DMS114 treated with DMSO at 0.1 percent for 48 hours (cell line): ENCODE results near the gene FADS2.

Source experiments
- DNase-seq: peaks from one replicate; lab custom pipeline; 2025; ENCODE audit not compliant: unreplicated experiment; lab: John Stamatoyannopoulos, UW

Gene FADS2

GRCh38 chr11:61795876-61796526, 32.1 kb upstream of the FADS2 start:
- DNase-seq = no peak

- DNase-seq = peak; percentile 78
These were observed 30.7 kb upstream of the FADS2 start for GRCh38 chr11:61797263-61797944.

GRCh38 chr11:61799665-61800284, 28.3 kb upstream of the FADS2 start:
- no peak for DNase-seq

- DNase-seq = no peak
These were observed 27.5 kb upstream of the FADS2 start for GRCh38 chr11:61800331-61801281.

- no peak for DNase-seq
These were observed 25.5 kb upstream of the FADS2 start for GRCh38 chr11:61802605-61803004.

GRCh38 chr11:61803889-61804647, 24.0 kb upstream of the FADS2 start:
- DNase-seq = no peak

GRCh38 chr11:61805146-61805545, 23.0 kb upstream of the FADS2 start:
- no peak for DNase-seq

- DNase-seq = no peak
These were observed 21.3 kb upstream of the FADS2 start for GRCh38 chr11:61806785-61807184.

- no peak for DNase-seq
These were observed 17.4 kb upstream of the FADS2 start for GRCh38 chr11:61810671-61811175.

- DNase-seq = no peak
These were observed 16.3 kb upstream of the FADS2 start for GRCh38 chr11:61811831-61812230.

GRCh38 chr11:61812736-61813411, 15.2 kb upstream of the FADS2 start:
- no peak for DNase-seq

- DNase-seq = no peak
These were observed 13.7 kb upstream of the FADS2 start for GRCh38 chr11:61814247-61814957.

- DNase-seq = peak; percentile 90
These were observed 12.9 kb upstream of the FADS2 start for GRCh38 chr11:61814958-61815789.

- DNase-seq = no peak
These were observed 12.0 kb upstream of the FADS2 start for GRCh38 chr11:61815790-61816735.

- peak; percentile 95 for DNase-seq
These were observed 11.2 kb upstream of the FADS2 start, which contains the start of gene FADS1 for GRCh38 chr11:61816736-61817455. Gene FADS1, minus strand, starts transcription at chr11:61817003. Its CDS starts 74 bp downstream, at chr11:61816929.

- DNase-seq = no peak
These were observed 10.5 kb upstream of the FADS2 start for GRCh38 chr11:61817471-61818202.
